Measurements from ENCODE around the gene SH2D3A.
A peak's percentile ranks its signal among the peaks of the same experiment; 100 is the strongest.

SH2D3A gene

DNA sequence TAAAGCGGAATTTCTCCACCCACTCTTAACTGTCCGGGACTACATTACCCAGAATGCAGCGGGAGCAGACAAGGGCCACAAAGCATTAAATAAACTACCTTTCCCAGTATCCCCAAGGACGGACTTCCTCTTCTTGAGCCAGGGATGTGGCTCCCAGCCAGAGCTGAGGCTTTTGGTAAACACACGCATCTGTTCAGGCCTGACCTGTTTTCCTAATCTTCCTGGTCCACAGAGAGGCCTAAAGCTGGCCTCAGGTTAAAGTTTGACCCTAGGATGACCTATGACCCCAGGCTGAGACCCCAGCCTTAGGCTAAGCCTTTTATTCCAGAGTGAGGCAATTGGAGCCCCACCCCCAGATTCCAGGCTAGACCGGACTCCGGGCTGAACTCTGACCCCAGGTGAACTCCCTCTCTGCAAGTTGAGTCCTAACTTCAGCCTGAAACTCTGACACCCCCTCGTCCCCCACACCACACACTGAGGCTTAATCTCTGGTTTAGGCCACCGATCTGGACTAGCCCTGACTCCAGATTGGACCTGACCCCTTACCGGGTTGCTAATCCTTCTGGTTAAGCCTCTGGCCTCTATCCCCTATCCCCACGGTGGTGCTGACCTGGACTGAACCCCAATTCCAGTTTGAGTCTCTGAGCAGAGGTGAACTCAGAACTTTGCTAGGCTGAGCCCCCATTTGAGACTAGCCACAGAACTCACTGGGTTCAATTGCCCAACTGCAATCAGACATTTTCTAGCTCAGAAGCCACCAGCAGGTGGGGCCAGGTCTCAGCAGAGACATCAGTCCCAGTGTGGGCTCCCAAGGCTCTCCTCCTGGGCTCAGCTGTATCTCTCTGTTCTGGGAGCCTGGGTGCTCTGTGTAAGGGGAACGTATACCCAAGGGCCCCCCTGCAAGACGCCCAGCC lies 29.1 kb downstream of the SH2D3A start:
- no peak for DNase-seq (ENCODE audit: low spot score)

DNA sequence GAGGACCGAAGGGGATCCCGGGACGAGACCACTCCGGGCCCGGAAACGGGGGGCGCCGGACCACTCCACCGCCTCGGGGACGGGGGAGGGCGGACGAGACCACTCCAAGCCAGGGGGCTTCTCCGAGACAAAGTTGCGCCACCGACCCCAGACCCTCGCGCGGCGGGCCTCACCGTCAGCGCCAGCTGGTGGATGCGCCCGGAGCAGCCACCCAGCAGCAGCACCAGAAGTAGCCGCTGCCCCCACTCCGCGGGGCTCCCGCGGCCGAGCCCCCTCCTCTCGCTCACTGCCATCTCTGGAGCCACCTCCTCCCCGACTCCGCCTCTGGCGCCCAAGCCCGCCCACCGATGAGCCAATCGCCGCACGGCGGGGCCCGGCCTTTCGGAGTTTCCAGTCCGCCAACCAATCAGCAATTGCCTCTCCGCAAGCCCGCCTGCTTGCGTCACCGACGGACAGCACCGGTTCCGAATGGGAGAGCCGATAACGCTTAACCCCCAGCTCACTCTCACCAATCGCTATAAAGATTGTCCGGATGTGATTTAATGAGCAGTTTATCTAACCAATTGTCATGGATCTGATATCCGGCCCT lies 29.9 kb downstream of the SH2D3A start, which contains the start of gene GPR108:
Gene GPR108 (minus strand): TSS at position 297 of the 589 bp plus-strand sequence. CDS start 4 bp downstream, at position 293.
- peak; percentile 95 for DNase-seq (ENCODE audit: low spot score)

DNA sequence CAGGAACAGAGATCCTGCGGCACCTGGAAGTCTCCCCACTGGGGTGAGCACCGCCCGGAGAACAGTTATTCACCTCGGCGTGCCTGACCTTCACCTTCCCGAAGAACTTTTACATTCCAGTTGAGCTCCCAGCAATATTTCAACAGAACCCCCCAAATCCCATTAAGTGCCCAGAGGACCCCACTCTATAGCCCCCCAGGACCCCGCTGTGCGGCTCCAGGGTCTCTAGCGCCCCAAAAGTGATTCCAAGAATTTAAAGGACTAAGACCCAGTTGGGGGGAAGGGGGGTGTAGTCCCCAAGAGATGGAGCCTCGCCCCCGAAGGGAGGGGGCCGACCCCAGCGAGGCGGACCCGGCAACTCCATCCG lies 30.3 kb downstream of the SH2D3A start:
- peak; percentile 84 for DNase-seq (ENCODE audit: low spot score)

DNA sequence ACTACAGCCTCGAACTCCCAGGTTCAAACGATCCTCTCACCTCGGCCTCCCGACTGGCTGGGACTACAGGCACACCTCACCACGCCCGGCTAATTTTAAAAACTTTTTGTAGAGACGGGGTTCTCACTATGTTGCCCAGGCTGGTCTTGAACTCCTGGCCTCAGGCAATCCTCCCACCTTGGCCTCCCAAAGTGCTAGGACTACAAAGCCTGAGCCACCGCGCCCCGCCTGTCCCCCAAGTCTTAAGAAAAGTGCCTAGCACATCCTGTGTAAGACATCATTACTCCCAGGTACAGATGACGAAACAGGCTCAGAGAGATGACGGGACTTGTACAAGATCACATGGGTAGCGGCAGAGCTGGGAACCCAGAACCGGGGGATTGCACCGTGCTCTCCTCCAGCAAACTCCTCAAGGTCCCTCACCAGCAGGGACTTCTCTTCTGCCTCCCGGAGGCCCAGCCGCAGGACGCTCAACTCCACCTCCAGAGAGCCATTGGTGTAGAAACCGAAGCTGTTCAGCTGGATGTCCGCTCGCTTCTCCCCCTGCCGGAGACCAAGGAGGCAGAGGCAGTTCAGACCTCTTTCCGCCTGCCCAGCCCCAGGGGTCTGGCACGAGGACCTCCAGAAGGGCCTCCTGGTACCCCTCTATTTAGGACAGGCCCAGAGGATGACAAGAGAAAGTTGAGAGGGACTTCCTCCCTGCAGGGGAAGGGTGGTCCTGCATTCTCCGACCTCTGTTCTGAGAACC lies 30.9 kb downstream of the SH2D3A start:
- peak; percentile 64 for DNase-seq (ENCODE audit: low spot score)

DNA sequence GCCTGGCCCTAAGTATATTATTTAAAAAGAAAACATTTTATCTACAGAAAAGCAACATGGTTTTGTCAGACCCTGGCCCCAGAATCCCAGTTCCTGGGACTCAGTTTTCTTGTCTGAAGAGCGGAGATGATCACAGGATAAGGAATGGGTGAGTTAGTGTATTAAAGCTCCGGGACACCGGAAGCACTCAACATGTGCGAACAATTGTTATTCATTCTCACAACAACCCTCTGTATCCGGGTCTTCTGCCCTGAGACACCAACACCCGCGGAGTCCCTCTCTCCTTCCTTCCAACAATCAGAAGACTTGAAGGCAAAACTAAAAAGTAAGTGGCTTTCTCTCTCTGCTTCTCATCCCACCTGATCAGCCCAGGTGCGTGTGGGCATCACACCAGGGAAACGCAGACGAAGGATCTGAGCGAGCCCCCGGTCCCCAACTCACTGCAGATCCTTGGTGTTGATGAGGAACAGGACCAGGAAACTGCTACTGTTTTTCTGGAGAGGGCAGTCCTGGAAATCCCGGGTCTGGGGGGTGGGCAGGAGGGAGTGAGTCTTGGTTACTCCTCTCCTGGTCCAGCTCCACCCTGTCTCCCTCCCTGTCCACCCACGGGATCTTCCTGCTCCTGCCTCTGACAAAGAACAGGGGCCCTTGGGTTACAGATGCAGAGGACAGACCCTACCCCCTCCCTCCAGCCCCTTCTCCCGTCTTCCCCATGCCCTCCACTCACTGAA lies 31.9 kb downstream of the SH2D3A start:
- no peak for DNase-seq (ENCODE audit: low spot score)

DNA sequence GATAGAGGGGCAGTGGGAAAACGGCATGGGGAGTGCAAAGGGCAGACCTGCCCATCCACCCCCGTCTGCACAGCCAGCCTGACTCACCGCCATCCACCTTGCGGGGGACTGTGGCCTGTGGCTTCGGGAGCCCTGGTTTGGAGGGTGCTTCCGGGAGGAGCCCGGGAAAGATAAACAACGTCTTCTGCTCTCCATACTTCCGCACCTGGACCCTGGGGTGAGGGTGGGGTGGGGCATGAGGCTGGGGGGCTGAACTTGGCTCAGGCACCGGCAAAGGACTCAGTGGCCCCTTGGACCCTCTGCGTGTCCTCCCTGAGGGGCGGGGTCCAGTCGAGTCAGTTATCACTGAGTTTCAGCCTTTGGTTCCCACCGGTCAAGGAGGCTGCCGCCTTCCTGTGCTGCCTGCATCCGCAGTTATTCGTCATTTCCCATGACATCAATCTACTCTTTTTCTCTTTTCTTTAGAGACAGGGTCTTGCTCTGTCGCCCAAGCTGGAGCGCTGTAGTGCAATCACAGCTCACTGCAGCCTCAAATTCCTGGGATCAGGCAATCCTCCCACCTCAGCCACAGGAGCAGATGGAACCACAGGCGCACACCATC lies 33.0 kb downstream of the SH2D3A start:
- DNase-seq (ENCODE audit: low spot score): no peak

DNA sequence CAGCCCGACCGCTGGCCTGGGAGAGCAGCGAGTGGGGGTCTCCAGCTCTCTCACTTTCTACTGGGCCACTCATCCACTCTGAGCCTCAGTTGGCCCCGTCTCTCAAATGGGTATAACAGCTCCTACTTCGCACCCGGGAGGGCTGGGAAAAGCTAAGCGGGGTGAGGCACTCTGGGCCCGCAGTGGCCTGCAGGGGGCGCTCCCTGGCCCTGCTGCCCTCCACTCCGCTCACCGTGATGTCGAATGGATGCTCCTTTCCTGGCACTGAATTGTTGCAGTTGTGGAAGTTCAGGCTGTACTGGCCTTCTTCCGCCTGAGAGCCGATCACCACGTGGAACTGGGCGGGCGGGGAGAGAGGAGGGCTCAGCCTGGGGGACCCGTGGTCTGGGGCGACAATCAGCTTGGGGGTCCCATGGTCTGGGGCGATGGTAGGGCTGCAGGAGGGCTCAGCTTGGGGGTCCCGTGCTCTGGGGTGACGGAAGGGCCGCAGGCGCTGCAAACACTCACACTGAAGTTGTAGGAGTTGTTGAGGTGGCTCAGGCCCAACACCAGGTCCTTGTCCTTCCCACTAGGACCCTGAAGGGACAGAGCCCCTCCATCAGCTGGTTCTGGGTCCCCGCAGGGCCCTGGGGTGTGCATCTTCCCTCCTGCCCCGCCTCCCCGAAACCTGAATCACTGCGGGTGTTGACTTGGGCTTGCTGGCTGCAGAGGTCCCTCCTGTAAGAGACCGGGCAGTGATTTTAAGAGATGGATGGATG lies 33.7 kb downstream of the SH2D3A start:
- DNase-seq (ENCODE audit: low spot score): peak; percentile 62

DNA sequence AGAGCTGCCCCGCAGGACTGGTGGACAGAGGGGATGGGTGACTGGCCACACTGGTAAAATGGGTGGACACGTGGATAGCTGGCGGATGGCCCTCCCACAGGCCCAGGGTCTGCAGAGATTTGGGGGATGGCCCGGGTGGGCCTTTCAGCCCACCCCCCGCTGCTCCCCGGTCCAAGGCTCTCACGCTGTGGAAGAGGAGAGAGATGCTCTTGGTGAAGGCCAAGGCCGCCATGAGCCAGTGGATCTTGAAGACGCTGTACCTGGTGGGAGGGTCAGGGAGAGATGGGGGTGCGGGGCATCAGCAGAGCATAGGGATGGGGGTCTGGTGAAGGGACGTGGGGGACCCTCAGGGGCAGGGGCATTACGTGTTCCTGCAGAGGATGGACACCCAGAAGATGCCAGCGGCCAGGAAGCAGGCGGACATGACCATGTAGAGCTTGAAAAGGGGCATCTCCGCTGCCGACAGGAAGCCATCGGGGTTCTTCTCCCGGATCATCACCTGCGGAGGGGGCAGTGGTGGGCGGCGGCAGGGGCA lies 34.4 kb downstream of the SH2D3A start:
- DNase-seq (ENCODE audit: low spot score): no peak

DNA sequence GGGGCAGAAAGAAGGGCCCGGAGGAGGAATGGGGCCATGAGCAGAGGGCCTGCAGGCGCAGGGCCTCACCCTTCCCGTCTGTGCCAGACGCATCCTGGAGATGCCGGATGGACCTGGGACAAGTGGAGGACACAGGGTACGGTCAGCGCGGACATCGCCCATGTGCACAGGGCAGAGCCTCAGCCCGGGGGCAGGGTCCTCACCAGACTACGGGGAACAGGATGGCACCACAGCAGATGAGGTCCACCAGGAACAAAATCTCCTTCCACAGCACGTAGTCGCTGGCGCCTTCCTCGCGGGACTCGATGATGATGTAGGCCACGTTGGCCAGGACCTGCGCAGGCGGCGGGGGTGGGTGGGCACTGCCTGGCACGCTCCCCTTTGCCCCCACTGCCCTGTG lies 35.4 kb downstream of the SH2D3A start:
- DNase-seq (ENCODE audit: low spot score): no peak

DNA sequence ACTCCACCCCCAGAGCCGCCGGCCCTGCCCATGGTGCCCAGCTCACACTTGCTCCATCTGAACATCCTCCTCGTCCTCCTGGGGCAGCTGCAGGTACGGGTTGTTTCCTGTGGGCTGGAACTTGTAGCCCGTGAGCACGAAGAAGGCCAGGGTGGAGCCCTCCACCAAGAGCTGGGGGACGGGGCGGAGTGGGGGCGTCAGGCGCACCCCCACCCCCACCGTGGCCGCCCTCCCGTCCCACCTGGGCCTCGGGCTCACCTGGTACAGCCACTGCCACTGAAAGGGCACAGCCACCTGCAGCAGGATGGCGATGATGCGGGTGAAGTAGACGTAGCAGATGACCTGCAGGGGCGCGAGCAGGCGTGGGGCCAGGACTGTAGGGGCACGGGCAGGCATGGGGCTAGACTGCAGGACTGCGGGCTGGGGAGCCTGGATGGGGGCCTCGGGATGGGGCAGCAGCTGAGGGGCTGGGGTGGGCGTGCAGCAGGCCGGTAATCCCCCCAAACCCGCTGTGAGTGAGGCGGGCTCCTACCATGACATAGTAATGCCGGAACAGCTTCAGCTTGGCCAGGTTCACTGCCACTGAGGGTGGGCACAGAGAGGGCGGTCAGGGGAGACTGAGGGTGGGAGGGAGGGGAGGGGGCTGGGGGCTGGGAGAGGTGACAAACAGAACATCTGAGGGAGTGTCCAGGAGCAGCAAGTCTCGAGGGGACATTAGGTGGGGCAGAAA lies 36.1 kb downstream of the SH2D3A start:
- DNase-seq (ENCODE audit: low spot score): no peak

DNA sequence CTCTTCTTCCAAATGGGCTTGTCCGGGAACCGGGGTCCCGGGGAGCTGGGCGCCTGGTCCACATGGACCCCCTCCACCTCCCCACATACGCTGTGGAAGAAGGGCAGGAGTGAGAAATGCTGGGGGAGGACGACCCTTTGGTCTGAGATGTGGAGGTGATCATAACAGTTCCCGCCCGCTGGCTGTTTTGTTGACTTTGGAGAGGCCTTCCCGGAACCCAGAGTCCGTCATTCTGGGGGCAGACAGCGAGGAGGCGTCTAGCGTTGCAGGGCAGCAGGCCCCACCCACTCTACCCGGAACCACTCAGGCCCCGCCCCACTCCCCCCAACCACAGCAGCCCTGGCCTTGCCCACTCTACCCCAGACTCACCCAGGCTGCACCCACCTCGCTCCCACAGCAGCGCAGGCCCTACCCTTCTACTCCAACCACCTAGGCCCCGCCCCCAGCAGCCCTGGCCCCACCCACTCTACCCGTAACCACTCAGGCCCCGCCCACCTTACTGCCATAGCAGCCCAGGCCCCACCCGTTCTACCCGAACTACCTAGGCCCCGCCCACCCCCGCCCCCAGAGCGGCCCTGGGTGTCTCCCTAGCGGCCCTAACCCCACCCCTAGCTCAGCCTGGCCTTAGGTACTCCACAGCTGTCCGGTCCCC lies 37.0 kb downstream of the SH2D3A start:
- peak; percentile 88 for DNase-seq (ENCODE audit: low spot score)

DNA sequence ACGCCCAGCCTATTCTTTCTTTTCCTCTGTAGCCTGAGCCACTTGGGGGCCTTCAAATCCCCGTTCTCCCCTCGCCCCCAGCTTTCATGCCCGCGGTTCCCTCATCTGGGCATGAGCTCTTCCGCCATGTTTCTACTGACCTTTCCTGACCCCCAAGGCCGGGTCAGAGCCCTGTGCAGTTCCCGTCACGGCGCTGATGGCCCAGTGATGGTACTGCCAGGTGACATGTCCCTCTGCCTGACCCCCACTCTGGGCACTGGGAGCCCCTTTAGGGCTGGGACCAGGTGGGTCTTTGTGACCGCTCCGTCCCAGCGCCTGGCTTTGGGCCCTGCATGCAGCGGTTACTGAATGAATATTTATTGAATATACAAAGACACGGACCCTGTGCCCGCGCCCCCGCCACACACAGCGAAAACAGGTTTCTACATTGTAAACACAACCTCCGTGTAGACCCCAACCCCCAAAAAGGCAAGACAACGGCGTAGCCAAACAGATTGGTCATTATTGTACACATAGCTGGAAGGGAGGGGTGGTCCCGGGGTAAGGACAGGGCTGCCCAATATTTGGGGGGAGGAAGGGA lies 37.6 kb downstream of the SH2D3A start:
- DNase-seq (ENCODE audit: low spot score): no peak

DNA sequence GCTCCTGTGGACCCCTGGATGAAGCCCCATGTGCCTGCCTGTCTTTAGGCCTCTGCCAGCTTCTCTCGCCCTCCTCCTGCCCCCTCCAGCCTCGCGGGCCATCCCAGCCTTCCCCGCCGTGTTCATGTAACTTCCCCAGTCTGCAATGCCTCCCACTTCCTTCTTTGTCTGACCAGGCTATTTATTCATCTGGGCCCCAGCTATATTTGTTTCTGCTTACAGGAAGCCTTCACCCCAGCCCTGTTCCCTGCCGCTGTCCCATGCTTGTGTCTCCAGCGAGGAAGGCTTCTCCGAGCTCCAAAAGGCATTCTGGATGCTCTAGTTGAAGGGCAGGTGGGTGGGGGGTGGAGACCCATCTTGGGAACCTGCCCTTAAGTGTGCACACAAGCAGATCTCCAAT lies 38.9 kb downstream of the SH2D3A start:
- no peak for DNase-seq (ENCODE audit: low spot score)

DNA sequence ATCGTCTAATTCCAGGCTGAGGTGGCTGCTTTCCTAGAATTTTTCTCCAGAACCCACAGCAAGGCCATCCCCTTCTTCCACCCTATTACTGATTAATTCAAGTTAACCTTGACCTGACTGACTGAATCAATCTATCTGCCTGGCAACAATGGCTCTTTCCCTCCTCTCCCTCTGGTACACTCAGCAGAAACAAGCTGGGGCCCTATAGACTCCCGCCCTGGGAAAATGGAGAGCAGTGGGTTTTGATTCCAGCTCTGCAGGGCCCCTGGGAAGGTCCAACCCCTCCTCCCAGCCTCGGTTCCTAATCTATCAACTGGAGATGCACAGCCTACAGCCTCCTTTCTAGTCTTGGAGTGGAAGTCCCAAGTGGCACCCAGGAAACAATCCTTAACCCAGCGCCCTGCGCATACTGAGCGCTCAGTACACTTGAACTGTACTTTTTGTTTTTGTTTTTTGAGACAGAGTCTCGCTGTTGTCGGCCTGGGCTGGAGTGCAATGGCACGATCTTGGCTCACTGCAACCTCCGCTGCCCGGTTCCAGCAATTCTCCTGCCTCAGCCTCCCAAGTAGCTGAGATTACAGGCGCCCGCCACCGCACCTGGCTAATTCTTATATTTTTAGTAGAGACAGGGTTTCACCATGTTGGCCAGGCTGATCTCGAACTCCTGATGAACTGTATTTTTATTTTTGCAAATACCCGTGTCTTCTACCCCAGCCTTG lies 41.6 kb downstream of the SH2D3A start:
- no peak for DNase-seq (ENCODE audit: low spot score)

DNA sequence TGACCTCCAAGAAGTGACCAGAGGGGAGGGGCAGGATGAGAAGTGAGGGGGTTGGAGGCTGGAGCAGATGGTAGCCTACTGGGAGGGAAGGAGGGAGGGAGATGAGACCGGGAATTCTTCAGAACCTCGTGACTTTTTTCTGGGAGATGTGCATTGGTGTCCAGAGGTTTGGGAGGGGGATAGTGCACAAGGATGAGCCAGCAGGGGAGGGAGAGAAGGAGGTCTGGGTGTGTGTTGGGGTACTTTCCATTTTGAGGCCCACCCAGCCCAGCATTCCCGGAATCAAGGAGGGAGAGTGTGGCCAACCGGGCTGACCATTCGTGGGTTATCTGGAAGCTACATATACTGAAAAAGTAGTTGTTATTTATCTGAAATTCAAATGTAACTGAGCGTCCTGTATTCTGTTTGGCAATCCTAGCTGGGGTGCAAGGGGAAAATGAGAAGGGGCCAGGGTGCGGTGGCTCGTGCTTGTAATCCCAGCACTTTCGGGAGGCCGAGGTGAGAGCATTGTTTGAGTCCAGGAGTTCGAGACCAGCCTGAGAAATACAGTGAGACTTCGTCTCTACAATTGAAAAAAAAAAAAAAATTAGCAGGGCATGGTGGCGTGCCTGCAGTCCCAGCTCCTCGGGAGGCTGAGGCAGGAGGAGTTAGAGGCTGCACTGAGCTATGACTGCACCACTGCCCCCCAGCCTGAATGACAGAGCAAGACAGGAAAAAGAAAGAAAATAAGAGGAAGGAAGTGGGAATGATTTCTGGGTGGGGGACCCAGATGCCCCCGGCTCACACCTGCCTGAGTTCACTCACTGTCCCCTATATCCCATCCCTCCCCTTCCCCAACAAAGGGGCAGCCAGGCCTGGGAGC lies 42.4 kb downstream of the SH2D3A start:
- no peak for DNase-seq (ENCODE audit: low spot score)

DNA sequence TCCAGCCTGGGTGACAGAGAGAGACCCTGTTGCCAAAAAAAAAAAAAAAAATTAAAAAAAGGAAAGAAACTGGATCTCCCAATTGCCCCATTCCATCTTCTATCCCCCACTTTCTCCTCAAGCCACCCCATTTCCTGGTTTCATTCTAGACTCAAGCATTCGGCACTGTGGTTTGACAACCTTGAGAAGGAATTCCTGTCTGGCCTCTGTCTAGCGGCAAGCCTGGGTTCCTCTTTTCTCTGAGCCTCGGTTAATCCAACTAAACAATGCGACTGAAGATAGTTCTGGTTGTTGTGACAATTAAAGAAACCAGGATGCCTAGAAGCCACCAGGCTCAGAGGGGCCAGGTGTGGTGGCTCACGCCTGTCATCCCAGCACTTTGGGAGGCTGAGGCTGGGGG lies 43.5 kb downstream of the SH2D3A start:
- no peak for DNase-seq (ENCODE audit: low spot score)

DNA sequence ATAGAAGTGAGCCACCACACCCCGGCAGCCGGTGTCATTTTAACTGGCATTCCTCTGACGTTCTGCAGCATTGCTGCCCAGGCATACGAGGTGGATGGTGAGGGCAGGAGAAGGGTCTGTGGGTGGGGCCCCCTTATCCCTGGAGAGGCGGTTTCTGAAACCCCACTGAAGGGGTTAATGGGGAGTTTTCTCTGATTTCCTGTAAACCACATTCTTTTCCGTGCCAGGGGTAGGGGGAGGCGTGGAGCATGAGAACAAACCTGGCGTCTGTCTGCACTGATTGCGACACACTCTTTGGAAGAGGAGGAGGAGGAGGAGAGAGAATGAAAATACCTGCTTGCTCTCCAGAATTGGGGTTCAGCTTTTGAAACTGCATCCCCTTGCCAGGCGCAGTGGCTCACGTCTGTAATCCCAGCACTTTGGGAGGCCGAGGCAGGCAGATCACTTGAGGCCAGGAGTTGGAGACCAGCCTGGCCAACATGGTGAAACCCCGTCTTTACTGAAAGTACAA lies 44.1 kb downstream of the SH2D3A start:
- DNase-seq (ENCODE audit: low spot score): peak; percentile 55
